IgD-negative memory B cell (primary cell): ENCODE measurements around the gene MINDY4. TPM values are rescaled to one million over a fixed set of nuclear protein-coding genes. Genes with fewer than 3 reads are reported as not detected.
A peak's percentile ranks its signal among the peaks of the same experiment; 100 is the strongest.

Source experiments
- H3K27ac Mint-ChIP-seq, 3 donors: one replicate each; pipeline ENCODE4 v1.8.0; 2020 to 2022; ENCODE audit warnings: mild to moderate bottlenecking in 3 of 3, mixed read lengths in 3 of 3, moderate library complexity in 1 of 3
- H3K27me3 Mint-ChIP-seq: one replicate; pipeline ENCODE4 v1.8.0; 2021; ENCODE audit warnings: mixed read lengths
- H3K36me3 Mint-ChIP-seq: one replicate; pipeline ENCODE4 v1.8.0; 2020; ENCODE audit warnings: mild to moderate bottlenecking, mixed read lengths
- H3K4me1 Mint-ChIP-seq, 3 donors: one replicate each; pipeline ENCODE4 v1.8.0; 2020 to 2022; ENCODE audit warnings: mixed read lengths in 3 of 3, mild to moderate bottlenecking in 1 of 3
- H3K4me3 Mint-ChIP-seq, 4 donors: one replicate each; pipeline ENCODE4 v1.8.0; 2020 to 2022; ENCODE audit warnings: mild to moderate bottlenecking in 4 of 4, mixed read lengths in 4 of 4, moderate library complexity in 3 of 4
- H3K9me3 Mint-ChIP-seq, 3 donors: one replicate each; pipeline ENCODE4 v1.8.0; 2020 to 2021; ENCODE audit warnings: mixed read lengths in 3 of 3, mild to moderate bottlenecking in 1 of 3
- polyA plus RNA-seq: library from polyadenylated mRNA; unstranded; fragments of 300-500 nt; fragmentation: Illumina TruSeq; gene quantifications from one replicate; pipeline ENCODE4 v1.2.3, GENCODE V29; 2021

MINDY4 gene
- polyA plus RNA-seq, 1 donor from 2014 or later, result 0.25 TPM

DNA sequence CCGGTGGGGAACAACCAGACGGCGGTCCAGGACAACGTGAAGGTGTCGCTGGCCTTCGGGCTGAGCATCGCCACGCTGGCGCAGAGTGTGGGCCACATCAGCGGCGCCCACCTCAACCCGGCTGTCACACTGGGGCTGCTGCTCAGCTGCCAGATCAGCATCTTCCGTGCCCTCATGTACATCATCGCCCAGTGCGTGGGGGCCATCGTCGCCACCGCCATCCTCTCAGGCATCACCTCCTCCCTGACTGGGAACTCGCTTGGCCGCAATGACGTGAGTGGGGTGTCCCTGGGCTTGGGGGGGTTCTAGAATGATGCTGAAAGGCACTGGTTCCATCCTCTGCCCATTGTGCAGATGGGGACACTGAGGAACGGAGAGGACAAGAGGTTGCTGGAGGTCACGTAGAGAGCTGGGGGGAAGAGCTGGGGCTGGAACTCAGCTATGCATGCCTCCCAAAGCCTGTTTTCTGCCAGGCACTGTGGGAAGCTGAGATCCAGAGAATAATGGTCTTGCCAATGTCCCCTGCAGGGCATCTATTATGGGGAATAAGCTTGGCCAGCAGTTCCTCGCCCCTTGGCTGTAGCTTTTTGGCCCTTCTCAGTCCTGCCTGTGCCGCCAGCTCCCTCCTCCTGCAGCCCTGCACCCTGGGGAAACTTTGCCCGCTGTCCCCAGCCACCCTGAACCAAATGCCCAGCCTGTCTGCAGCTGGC, 141.0 kb downstream of the MINDY4 start:
- Mint-ChIP-seq H3K4me1 (peaks cover 0 to 2% (median 1%) of the 10 kb centered on the region in 3 donors), H3K9me3 (no peaks in the 10 kb centered on the region), H3K27me3 (no peaks in the 10 kb centered on the region), H3K36me3 (no peaks in the 10 kb centered on the region), H3K27ac (no peak overlapping the region), H3K4me3 (no peak overlapping the region)

DNA sequence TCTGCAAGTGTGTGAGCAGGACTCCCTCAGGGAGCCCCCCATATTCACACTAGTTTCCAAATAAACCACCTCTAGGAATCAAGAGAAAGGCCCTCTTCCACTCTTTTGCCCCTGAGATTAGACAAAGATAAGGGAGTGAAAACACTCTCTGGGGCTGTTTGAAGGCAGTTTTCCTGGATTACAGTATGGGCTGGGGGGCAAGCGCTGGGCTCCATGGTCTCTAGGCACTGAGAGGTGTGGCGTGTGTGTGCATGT, 141.4 kb downstream of the MINDY4 start:
- H3K27ac Mint-ChIP-seq, result no peak overlapping the region
- H3K4me1 Mint-ChIP-seq, result peaks cover 0 to 2% (median 1%) of the 10 kb centered on the region in 3 donors
- H3K36me3 Mint-ChIP-seq, result no peaks in the 10 kb centered on the region
- H3K4me3 Mint-ChIP-seq, result no peak overlapping the region
- H3K27me3 Mint-ChIP-seq, result no peaks in the 10 kb centered on the region
- no peaks in the 10 kb centered on the region for H3K9me3 Mint-ChIP-seq

DNA sequence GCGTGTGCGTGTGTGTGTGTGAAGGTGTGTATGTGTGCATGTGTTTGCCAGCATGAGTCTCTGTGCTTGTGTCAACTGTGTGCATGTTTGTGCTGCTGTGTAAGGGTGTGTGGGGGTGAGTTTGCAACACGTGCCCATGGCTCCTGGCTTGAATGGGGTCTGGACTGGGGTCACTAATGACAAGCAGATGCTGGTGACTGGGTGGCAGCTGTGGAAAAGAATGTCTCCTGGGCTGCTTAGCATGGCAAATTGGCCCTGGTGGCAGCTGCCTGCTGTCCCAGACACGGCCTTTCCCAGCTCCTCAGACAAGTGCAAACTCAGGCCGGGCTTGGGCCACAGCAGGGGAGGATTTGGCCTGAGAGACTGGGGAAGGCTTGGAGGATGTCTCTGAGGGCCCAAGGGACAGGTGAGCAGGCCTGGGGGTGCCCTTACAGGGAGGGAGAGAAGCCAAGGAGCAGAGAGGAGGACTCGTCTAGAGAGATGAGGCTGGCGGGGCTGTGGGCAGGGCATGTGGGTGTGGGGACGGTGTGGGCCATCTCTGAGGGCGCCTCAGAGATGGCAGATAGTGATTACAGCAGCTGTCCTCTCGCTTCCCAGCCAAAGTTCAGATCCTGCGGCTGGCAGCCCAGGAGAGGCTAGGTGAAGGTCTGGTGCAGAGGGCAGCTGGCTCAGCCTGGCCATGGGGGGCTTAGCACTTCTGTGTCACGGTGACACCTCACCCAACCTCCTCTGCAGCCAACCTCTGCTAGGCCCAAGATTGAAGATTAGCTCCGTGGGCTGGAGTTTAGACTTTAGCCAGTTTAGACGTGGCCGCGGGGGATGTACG, 142.0 kb downstream of the MINDY4 start:
- H3K27me3 Mint-ChIP-seq, result no peaks in the 10 kb centered on the region

GRCh38 chr7:30913821-30914515, 142.8 kb downstream of the MINDY4 start:
- peaks cover 0 to 2% (median 1%) of the 10 kb centered on the region in 3 donors for H3K4me1 Mint-ChIP-seq
- H3K27ac Mint-ChIP-seq, result no peak overlapping the region
- no peaks in the 10 kb centered on the region for H3K9me3 Mint-ChIP-seq
- H3K27me3 Mint-ChIP-seq, result no peaks in the 10 kb centered on the region
- H3K4me3 Mint-ChIP-seq, result no peak overlapping the region
- H3K36me3 Mint-ChIP-seq, result no peaks in the 10 kb centered on the region

More for the DNA sequence above, 142.0 kb downstream of the MINDY4 start:
- Mint-ChIP-seq H3K36me3 (no peaks in the 10 kb centered on the region), H3K9me3 (no peaks in the 10 kb centered on the region), H3K4me1 (peaks cover 0 to 2% (median 1%) of the 10 kb centered on the region in 3 donors), H3K27ac (no peak overlapping the region), H3K4me3 (no peak overlapping the region)

GRCh38 chr7:30914596-30914995, 143.4 kb downstream of the MINDY4 start:
- H3K36me3 Mint-ChIP-seq, result no peaks in the 10 kb centered on the region
- H3K9me3 Mint-ChIP-seq, result no peaks in the 10 kb centered on the region
- H3K27me3 Mint-ChIP-seq, result no peaks in the 10 kb centered on the region
- H3K4me3 Mint-ChIP-seq, result no peak overlapping the region
- no peak overlapping the region for H3K27ac Mint-ChIP-seq
- peaks cover 0 to 2% (median 1%) of the 10 kb centered on the region in 3 donors for H3K4me1 Mint-ChIP-seq

GRCh38 chr7:30915005-30915601, 143.9 kb downstream of the MINDY4 start:
- peaks cover 0 to 2% (median 1%) of the 10 kb centered on the region in 3 donors for H3K4me1 Mint-ChIP-seq
- no peak overlapping the region for H3K4me3 Mint-ChIP-seq
- H3K36me3 Mint-ChIP-seq, result no peaks in the 10 kb centered on the region
- H3K9me3 Mint-ChIP-seq, result no peaks in the 10 kb centered on the region
- no peak overlapping the region for H3K27ac Mint-ChIP-seq
- no peaks in the 10 kb centered on the region for H3K27me3 Mint-ChIP-seq

DNA sequence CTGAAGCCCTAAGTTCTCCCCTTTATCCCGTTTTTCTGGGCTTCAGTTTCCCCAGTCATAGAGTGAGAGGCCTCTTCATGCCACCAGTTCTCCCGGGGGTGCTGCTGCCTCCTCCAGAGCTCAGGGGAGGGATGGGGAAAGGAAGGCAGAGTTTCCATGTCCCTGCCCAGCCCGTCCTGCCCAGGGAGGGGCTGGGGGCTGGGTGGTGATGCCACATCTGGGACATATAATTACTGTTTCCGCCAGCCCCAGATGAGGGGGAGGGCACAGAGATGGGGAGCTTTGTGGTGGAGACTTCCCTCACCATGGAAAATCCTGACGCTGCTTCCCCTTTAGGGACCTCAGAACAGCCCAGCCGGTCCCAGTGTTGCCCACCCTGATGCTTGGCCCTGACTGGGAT, 144.5 kb downstream of the MINDY4 start:
- no peaks in the 10 kb centered on the region for H3K36me3 Mint-ChIP-seq
- no peaks in the 10 kb centered on the region for H3K9me3 Mint-ChIP-seq
- H3K4me1 Mint-ChIP-seq, result no peaks in the 10 kb centered on the region
- H3K4me3 Mint-ChIP-seq, result no peak overlapping the region
- H3K27me3 Mint-ChIP-seq, result no peaks in the 10 kb centered on the region
- no peak overlapping the region for H3K27ac Mint-ChIP-seq

GRCh38 chr7:30916255-30916654, 145.0 kb downstream of the MINDY4 start:
- no peaks in the 10 kb centered on the region for H3K36me3 Mint-ChIP-seq
- H3K4me1 Mint-ChIP-seq, result no peaks in the 10 kb centered on the region
- H3K9me3 Mint-ChIP-seq, result no peaks in the 10 kb centered on the region
- H3K27me3 Mint-ChIP-seq, result no peaks in the 10 kb centered on the region
- H3K4me3 Mint-ChIP-seq, result no peak overlapping the region
- no peak overlapping the region for H3K27ac Mint-ChIP-seq

DNA sequence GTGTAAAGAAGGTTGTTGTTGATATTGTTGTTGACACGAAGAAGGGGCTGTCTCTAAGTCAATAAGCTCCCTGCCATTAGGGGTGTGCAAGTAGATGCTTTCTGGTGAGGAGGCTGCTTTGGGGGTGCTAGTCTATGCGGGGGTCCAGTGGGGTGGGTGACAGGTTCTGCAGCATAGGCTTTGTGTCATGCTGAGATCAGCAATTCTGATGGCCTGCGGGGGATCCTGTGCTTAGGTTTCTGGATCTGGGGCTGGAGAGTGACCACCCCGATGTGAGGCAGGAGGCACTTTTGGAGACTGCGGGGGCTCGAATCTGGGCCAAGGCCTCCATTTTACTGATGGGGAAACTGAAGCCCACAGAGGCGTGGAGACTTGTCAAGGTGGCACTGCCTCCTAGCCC, 145.6 kb downstream of the MINDY4 start:
- Mint-ChIP-seq H3K9me3 (no peaks in the 10 kb centered on the region), H3K27me3 (no peaks in the 10 kb centered on the region), H3K4me1 (no peaks in the 10 kb centered on the region), H3K27ac (no peak overlapping the region), H3K4me3 (no peak overlapping the region), H3K36me3 (no peaks in the 10 kb centered on the region)

GRCh38 chr7:30917216-30917893, 146.1 kb downstream of the MINDY4 start:
- Mint-ChIP-seq H3K9me3 (no peaks in the 10 kb centered on the region), H3K4me3 (no peak overlapping the region), H3K27ac (no peak overlapping the region), H3K36me3 (no peaks in the 10 kb centered on the region), H3K27me3 (no peaks in the 10 kb centered on the region), H3K4me1 (no peaks in the 10 kb centered on the region)

DNA sequence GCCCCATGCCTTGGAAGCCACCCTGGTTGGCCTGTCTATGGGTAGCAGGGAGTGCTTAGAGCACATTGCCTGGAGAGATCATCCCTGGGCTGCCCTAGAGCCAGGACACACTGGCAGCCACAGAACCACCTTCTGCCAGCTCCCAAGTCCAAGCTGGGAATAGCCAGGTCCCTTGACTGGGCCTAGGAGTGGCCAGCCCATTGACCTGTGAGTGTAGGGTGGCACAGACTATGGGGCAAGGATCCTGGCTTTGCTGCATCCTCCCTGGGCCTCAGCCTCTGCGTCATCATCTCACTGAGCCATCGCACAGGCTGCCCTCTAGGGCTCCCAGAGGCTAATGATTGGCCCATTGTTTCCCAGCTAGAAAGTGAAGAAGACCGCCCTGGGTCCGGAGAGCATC, 147.5 kb downstream of the MINDY4 start:
- H3K4me3 Mint-ChIP-seq, result no peak overlapping the region
- no peak overlapping the region for H3K27ac Mint-ChIP-seq
- H3K27me3 Mint-ChIP-seq, result no peaks in the 10 kb centered on the region
- no peaks in the 10 kb centered on the region for H3K4me1 Mint-ChIP-seq
- H3K36me3 Mint-ChIP-seq, result no peaks in the 10 kb centered on the region
- H3K9me3 Mint-ChIP-seq, result no peaks in the 10 kb centered on the region

DNA sequence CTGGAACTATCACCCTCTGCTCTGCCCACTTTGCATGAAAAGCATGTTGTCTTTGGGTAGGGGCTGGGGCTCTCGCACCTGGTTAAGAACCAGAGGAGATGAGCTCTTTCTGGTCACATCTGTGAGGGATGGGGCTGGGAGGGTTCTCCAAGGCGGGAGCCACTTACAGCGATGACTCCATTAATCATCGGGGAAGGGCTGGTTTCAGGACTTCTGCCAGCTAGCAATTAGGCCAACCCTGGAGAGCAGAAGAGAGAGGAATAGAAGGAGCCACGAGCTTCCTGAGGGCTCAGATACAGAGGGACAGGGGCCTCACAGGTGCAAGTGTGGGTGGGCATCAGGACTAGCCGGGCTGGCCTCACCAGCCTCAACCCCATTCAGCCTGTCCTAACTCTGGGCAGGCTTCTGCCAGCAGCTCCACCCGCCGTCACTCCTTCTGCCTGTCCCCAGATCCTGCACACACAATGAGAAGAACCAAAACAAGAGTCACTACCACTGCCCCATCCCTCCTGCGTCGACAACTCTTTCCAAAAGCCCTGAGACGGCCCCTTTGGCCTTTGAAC, 148.9 kb downstream of the MINDY4 start:
- Mint-ChIP-seq H3K27ac (no peak overlapping the region), H3K36me3 (no peaks in the 10 kb centered on the region), H3K4me1 (no peaks in the 10 kb centered on the region), H3K4me3 (no peak overlapping the region), H3K9me3 (no peaks in the 10 kb centered on the region), H3K27me3 (no peaks in the 10 kb centered on the region)

DNA sequence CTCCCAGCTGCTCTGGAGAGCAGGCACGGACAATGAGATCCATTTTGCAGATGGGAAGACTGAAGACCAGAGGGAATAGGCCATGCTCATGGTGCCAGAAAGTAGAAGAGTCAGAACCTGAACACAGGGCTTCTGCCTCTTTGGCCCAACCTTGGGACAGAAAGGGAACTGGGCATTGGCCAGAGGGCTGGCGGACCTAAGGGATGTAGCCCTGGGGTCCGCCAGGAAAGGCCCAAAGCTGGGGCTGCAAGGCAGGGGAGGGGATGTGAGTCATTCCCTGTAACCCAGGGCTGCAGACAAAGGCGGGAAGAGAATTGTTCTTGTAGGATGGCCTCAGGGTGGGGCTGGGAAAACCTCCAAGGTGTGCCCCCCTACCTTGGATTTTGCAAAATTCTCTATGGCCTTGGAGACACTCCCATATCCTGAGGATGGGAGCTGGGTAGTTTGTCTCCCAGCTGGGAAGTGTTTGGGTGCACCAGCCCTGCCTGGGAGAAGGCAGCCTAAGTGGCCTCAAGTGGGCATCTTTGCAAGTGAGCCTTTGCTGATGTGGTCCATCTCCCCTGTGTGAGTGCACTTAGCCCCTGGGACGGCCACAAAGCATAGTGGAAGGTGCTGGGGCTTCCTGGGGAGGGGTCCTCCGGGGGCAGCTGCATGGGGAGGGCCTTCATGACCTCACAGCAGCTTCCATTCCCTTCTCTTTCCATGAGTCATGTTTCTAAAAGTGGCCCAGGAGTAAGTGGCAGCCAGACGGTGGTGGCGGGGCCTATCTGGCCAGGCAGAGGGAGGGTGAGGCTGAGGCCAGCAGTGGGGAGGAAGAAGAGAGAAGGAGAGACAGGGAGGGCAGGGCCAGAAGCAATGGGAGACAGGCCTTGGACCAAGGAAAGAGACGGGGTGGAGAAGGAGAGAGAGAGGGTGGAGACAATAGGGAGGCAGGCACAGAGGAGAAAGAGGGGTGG, 149.6 kb downstream of the MINDY4 start:
- Mint-ChIP-seq H3K27ac (peak overlapping the region in 1 of 3 donors; percentile 72), H3K4me3 (no peak overlapping the region), H3K9me3 (no peaks in the 10 kb centered on the region), H3K36me3 (no peaks in the 10 kb centered on the region), H3K4me1 (no peaks in the 10 kb centered on the region), H3K27me3 (no peaks in the 10 kb centered on the region)
